HG02623 (cell line): ENCODE results near the gene RYR2.
A peak's percentile ranks its signal among the peaks of the same experiment; 100 is the strongest.
"Not testable (repeated sequence)": the region's sequence is repeated elsewhere in the genome, so short reads cannot be mapped to it uniquely, and the experiment has no call there.

Experiments used
- ATAC-seq: cut with Tn5 transposase; IDR thresholded peaks from one replicate; pipeline ENCODE4 v1.9.1; 2021; ENCODE audit warnings: moderate library complexity; ENCODE audit not compliant: unreplicated experiment

RYR2 gene

DNA sequence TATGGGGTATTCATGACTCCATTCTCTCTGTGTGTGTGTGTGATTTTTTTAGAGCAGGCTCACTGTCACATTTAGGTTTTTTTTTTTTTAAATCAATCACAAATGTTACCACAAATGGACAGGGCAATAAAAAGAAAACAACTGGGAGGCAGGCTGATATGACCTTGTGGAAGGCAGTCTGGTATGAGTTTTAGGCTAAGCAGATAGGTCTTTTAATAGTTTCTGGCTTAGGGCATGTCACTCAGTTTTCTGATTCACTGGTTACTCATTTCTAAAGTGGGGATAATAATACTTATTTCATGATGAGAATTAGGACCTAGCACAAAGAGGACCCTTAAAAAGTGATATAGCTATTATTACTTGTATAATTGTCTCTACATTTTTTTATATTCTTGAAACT, 278.9 kb downstream of the RYR2 start:
- ATAC-seq, result no peak

DNA sequence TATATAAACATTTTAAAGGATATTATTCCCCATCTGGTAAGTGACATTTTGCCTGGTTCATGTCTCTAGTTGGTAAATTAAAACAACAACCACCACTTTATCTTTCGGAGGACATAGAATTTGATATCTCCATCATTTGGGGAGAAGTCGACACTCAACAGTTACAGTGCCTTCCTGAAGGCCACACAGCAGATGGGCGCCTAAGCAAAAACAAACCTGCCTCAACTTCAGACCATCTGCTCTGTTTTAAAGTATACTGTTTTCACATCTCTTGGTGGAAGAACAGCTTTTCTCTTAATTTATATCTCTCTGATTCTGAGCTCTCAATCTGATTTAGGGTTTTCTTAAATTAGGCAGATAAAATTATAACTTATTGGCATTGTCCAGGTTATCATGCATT, 282.2 kb downstream of the RYR2 start:
- no peak for ATAC-seq

DNA sequence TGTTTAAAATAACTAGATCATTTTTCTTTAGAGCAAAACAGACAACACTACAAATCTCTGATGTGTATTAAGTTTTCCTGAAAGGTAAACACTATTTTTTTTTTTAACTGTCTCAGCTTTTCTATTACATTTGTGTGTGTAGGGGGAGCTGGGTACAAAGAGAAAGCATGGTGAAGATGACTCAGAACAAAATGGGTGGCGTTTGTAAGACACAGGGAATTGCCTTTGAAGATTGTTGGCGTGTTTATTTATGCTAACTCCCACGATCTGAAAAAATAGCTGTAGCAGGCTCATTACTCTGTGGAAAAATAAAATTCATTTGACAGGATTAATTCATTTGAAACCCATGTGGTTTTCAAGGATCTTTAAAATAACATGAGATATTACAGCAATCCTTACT, 285.1 kb downstream of the RYR2 start:
- ATAC-seq, result no peak

DNA sequence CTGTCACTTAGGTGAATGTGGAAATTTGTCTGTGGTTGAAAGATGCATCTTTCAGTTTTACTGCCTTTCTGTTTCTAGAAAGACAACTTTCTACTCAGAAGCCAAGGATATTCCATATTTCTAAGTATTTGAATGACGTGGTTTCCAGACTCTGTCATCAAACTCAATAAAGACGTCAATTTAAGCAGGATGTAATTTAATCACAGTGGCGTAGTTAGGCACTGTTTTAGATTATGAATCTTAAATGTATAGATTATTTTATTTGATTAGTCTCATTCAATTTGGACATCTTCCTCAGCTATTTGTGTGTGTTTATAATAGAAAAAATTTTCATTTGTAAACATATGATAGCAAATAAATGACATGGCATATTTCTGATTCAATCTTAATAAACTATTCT, 298.9 kb downstream of the RYR2 start:
- no peak for ATAC-seq

DNA sequence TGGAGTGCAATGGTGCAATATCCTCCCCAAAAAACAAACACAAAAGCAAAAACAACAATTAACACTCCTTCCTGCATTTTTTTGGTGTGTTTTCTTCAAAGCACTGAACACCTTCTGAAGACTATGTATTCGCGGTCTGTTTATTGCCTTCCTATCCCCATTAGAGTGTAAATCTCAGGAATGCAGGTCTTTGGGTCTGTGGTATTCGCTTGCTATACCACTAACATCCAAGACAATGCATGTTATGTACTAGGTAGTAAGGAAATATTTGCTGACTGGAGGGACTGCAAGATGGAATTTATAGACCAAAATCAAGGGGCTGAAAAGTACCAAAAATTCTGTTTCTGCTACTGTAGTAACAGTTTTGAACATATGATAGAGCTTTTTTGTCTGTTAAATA, 299.4 kb downstream of the RYR2 start:
- no peak for ATAC-seq

DNA sequence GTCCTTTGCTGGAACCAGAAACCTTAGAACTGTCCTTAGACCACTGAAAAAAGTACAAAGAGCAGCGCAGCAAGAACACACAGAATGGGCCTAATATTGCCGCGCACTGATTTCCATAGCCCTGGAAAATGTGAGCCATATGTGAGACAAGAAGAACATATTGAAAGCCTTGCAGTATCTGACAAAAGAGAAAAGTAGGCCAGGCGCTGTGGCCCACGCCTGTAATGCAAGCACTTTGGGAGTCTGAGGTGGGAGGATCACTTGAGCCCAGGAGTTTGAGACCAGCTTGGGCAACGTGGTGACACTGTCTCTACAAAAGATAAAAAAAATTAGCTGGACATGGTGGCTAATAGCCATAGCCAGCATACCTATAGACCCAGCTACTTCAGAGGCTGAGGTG, 300.7 kb downstream of the RYR2 start:
- no peak for ATAC-seq

DNA sequence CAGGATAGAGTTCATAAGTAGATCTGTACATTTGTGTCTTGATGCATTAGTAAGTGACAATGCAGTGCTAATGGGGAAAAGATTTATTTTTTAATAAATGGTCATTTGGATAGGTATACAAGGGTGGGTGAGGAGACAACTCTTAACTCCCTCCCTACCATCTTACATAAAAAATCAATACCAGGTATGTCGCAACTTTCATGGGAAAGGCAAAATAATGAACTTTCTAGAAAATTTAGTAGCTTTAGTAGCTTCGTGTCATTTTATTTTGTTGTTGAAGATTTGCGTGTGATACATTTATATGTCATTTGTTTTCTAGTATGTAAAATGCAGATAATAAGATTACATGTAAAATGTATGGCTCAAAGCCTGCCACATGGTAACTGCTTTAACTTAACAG, 310.8 kb downstream of the RYR2 start:
- ATAC-seq, result no peak

DNA sequence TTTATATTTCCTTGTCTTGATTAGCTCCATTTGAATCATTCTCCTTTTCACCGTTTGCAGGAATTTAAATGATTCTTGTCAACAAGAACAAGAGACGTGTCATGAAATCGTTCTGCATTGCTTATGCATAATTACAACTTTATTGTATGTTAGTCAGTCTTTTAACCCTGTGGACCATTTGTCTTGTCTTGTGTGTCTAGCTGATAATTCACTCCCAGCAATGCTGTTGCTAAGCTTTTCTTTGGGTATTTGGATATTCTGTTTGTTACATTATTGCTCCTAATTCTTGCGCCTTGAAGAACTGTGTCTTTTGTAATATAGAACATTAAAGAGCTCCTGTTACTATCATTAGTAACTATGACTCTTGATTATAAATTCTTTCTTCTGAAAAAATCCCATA, 311.9 kb downstream of the RYR2 start:
- no peak for ATAC-seq

DNA sequence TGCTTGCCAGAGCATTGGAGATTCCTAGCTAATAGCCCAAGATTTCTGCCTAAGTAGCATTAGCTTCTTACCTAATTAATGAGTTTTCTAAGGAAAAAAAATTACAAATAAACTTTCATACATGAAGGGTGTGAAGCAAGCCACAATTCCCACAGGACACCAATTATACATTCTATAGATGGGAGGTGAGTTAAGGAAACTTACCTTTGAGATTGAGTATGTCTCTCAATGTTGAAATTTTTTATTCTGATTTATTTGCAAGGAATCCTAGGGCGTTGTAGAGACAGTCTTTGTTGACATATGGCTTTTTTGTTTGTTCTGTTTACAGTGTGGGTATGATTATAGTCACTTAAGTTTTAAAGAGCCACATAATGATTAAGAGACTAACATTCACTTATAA, 313.0 kb downstream of the RYR2 start:
- ATAC-seq, result no peak

DNA sequence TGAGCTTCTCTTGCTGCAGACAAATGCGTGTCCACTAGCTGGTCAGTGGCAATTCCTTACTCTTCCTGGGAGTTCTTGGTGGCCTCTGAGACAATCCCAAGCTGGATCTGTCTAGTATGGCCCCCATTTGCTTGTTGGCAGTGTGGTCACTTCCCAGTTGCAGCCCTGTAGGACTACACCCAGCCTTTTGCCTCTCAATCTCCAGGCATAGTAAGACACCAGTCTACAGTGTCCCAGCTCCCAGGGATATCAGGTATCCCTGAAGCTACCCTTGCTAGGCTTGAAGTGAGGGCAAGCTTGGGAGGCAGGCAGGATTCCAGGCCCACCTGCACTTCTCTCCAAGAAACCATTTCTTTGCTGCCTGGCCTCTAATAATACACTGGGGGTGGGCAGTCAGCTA, 316.6 kb downstream of the RYR2 start:
- no peak for ATAC-seq

DNA sequence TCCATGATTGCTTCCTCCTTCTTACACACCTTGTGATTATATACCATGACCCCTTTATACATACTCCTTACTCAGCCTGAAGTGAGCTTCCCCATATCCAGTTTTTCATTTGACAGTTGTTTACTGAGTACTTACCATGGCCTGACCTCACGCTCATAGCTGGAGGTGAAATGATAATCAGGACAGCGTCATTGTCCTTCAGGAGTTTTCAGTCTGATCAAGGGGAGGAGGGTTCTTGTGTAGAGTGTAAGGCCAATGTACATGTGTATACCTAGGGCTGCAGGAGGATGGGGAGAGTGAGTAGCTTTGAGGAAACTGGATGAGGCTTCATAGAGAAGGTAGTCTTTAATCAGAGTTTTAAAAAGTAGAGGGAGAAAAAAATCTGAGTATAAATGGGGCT, 325.8 kb downstream of the RYR2 start:
- no peak for ATAC-seq

DNA sequence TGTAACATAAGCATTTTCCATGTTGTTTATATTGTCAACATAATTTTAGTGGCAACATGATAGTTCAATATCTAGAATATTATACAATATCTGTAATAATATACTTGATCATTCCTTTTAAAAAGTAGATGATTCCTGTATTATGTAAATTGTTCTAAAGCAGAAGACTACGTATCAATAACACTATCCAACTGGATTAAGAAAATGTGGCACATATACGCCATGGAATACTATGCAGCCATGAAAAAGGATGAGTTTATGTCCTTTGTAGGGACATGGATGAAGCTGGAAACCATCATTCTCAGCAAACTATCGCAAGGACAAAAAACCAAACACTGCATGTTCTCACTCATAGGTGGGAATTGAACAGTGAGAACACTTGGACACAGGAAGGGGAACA, 329.5 kb downstream of the RYR2 start:
- not testable (repeated sequence) for ATAC-seq

DNA sequence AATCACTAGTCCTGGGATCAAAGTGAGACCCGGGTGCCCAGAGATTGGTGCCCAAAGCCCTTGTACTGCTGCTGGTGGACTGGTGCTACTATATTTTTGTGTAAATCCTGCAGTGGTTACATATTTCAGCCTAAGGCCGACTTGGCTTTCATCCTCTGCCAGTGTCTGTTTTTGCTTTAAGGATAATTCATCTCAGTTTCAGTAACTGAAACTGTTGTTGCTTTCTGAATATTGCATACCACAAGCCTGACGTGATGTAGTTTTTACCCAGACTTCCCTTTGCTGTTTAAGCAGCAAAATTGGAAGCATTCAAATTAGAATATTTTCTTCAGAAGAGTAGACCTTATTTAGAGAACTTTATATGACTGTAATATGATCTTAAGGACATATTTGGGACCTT, 341.8 kb downstream of the RYR2 start:
- no peak for ATAC-seq

DNA sequence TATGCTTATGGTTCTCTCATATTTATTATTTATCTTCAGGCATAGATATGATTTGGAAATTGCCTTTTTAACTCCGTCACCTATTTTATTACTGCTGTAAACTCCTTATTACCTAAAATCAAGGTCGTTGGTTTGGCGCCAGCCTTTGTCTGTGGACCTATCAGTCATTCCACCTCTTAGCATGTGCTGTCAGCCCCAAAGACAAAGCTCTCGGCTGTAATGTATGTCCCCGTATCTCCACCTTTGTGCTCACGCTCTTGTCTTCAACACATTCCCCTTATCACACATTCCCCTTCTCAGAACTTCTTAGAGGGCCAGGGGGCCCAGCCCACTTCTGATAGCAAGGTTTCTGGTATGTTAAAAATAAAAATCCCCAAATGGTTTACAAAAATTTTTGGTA, 342.2 kb downstream of the RYR2 start:
- ATAC-seq, result no peak

DNA sequence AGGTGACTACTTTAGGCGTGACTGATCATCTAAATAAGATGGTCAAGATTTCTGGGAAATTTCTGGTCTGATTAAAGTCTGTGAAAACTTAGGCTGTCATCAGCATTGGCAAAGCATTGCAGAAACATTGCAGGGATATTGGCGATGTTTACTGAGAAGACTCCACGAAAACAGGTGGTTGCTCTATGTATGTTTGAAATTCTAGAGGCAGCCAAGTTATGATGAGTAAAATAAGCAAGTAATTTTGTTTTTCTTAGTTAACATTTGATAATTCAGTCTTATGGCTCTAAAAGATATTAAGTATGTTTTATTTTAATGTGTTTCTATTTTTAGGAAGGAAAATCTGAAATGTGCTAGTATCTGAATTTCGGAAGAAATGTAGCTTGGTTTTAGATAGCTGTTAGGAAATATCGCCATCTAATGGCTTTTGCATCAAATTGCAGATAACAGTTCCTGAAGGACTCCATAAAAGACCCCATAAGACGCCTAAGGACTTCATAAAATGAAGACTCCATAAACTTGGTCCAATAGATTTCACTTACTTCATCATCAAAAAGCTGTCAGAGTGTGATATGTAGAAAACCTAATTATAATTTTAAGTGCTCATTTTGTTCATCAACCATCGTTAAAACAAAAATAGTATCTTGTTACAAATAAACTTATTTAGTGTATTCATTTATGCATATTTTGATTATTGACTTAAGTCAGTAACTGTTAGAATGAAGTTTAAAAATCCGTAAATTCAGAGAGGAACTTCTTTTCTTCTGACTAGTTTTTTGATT, 344.6 kb downstream of the RYR2 start:
- ATAC-seq, result no peak

DNA sequence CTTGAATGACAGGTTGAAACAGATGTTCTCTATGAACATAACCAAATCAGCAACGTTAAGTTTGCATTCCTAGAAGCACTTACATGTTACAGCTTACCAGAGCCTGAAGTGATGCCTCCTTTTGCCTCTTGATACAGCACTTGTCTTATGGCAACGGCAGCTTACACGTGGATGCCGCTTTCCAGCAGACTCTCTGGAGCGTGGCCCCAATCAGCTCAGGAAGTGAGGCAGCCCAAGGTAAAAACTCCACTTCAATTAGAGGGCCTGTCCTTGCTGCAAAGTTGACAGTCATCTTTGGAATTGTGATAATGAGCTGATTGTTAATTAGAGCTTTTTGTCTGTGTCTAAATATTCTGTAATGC, 345.1 kb downstream of the RYR2 start:
- no peak for ATAC-seq

DNA sequence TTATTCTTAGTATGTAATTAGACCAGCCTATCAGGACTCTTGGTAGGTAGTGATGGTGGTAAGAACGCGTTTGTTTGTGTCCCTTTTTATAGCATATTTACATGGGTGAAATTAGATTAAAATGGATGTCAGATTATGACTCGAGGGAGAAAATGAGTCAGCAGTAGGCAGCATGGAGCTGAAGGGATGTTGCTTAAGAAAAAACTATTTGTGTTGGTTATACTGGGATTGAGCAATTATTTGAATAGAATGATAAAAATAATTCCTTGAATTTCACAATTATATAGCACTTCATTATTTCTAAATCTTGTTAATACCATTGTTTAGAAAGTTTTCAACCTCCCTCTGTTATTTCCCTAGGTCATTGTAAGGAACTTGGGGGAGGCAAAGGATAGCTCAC, 348.8 kb downstream of the RYR2 start:
- ATAC-seq, result no peak

DNA sequence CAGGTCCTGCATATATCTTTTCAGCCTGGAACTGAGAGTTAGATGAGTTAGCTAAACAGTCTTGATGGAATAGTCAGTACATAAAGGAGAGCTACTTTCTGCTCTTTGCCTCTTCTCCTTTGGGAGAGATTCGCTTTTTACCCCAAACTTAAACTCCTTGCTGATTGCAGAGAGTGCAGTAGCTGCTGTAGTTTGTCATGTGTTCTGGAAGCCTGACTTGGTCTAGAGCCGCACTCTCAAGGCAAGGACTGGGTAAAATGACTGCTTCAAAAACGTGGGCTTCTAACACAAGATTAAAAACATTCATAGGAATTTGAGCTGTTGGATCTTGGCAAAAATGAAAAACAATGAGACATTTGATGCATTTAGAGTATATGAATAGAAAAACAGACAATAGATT, 351.6 kb downstream of the RYR2 start:
- no peak for ATAC-seq

DNA sequence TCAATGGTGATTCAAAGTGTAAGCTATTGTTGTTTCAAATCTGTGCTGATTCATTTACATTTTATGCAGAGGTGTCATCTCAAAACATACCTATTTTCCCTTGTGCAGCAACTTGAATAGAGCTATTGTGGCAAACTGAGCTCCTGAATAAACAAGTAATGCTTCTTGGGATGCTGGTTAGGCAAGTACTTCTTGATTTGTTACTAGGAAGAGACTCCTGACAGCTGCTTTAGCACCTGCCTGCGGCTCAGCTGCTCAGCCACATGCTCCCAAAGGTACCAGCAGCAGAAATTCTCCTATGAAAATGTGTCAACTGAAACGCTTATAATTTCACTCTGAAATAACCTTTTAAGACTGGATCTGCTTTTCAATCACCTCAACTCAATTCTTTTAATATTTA, 352.3 kb downstream of the RYR2 start:
- no peak for ATAC-seq

DNA sequence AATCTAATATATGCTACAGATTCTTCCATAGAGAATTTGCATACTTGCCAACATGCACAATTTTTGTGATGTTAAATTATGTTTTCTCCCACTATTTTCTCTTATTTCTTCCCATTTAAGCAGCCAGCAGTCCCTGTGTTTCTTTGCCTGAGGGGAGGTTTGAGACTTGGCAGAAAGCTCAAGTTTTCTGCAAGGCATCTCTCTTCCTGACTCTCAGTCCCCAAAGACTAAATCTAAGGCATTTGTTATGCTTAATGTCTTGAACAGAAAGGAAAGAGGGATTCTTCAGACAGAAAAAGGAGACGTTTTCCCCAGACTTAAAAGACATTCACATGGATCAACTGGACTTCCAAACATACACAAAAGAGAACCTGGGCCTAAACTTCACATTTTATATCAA, 354.4 kb downstream of the RYR2 start:
- ATAC-seq, result no peak

DNA sequence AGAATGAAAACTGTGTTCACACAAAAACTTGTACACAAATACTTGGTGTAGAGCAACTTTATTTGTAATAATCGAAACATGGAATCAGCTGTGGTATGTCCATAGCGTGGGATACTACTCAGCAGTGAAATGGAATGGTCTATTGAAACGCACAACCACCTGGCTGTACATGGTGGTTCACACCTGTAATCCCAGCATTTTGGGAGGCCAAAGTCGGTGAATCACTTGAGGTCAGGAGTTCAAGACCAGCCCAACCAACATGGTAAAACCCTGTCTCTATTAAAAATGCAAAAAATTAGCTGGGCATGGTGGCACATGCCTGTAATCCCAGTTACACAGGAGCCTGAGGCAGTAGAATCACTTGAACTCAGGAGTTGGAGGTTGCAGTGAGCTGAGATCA, 356.8 kb downstream of the RYR2 start:
- no peak for ATAC-seq

DNA sequence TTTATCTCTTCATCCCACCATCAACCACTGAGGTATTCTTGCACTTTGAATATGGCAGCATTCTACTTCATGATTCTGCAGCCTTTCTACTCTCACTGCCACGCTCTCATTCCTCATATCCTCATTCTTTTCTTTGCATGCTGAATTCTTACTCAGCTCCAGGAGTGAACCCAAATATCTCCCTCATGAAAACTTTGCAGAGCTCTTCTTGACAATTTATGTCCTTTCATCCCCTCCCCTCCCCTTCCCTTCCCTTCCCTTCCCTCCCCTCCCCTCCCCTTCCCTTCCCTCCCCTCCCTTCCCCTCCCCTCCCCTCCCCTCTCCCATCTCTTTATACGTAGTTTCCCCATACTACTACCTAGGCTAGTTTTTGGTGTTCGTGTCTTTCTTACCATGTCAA, 363.9 kb downstream of the RYR2 start:
- no peak for ATAC-seq

DNA sequence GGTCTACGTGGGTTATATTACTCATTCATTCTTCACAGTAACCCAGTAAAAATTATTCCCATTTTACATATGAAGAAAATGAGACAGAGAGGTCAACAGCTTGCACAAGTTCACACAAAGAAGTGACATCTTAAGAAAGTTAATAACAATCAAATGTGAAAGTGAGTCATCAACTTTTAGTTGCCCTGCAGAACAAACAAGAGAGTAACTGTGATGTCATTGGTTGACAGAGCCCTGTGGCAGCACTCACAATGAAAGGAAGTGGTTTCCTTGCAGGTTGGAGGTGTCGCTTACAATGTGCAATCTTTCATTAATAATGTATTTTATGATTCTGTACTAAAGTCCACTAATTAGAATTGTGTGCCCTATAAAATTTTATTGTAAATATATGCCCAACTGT, 369.6 kb downstream of the RYR2 start:
- ATAC-seq, result peak; percentile 51
